Measurements from ENCODE around the gene NFKBIB. TPM values are rescaled to one million over a fixed set of nuclear protein-coding genes. Genes with fewer than 3 reads are reported as not detected.

NFKBIB gene
- total RNA-seq, 4 donors from 2014 or later: 24.1 to 39.4 (median 35.8) TPM

DNA sequence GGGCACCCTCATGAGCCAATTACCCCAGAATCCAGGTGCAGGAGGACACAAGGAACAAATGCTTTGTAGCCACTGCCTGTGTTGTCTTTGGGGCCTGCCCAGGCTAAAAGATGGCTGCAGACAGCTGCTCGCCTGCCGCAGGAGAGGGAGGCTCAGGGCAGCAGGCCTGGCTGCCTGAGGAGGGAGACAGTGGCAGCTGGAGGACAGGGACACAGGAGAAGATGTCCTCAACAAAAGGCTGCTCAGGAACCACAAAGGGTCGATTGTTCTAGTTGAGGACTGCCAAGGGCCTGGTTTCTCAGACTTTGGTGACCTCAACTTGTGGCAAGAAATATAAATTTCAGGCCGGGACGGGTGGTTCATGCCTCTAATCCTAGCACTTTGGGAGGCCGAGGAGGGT is 8.0 kb upstream of the NFKBIB start:
- peaks cover 25 to 73% (median 53%) of the 10 kb centered on the region in 4 donors for H3K36me3 ChIP-seq
- intact Hi-C loops (cut with DNase I): no loop called here

DNA sequence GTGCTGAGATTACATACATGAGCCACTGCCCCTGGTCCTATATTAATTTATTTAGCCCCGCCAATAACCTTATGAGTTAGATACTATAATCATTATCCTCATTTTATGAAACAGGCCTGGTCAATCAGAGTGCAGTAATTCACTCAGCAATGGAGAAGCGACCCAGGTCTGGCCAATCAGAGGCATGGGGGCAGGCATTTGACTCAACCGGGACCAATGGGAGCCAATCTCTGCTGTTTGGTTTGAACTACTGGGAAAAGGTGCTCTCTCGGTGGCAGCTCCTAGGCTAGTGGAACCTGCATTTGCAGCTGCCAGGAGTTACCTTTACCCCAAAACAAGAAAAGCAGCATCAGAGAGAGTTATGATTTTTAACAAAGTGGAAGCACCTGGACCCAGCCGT is 6.9 kb upstream of the NFKBIB start:
- WGBS: 89% methylated on average over 5 of the region's 5 CpGs
- Histone ChIP-seq H3K27ac (replicated peaks in 1 of 4) (no peak overlapping the region), H3K27me3 (no peaks in the 10 kb centered on the region), H3K4me3 (no peak overlapping the region), H3K9me3 (no peaks in the 10 kb centered on the region), H3K36me3 (peaks cover 25 to 64% (median 48%) of the 10 kb centered on the region in 4 donors), H3K4me1 (peaks cover 12 to 45% (median 28%) of the 10 kb centered on the region in 4 donors)
- no peak for DNase-seq (ENCODE audit: extremely low spot score)
- no peak for TF ChIP-seq POLR2AphosphoS5 (IDR thresholded peaks at IDR 0.05)
- TF ChIP-seq, protein P1, sequence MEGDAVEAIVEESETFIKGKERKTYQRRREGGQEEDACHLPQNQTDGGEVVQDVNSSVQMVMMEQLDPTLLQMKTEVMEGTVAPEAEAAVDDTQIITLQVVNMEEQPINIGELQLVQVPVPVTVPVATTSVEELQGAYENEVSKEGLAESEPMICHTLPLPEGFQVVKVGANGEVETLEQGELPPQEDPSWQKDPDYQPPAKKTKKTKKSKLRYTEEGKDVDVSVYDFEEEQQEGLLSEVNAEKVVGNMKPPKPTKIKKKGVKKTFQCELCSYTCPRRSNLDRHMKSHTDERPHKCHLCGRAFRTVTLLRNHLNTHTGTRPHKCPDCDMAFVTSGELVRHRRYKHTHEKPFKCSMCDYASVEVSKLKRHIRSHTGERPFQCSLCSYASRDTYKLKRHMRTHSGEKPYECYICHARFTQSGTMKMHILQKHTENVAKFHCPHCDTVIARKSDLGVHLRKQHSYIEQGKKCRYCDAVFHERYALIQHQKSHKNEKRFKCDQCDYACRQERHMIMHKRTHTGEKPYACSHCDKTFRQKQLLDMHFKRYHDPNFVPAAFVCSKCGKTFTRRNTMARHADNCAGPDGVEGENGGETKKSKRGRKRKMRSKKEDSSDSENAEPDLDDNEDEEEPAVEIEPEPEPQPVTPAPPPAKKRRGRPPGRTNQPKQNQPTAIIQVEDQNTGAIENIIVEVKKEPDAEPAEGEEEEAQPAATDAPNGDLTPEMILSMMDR (IDR thresholded peaks at IDR 0.05): no peak
- intact Hi-C loops (cut with DNase I): no loop called here

More for the DNA sequence above, 8.0 kb upstream of the NFKBIB start:
- H3K9me3 ChIP-seq: no peaks in the 10 kb centered on the region
- H3K27ac ChIP-seq (replicated peaks in 1 of 4): no peak overlapping the region
- 80% methylated on average over 2 of the region's 6 CpGs for WGBS
- no peak for DNase-seq (ENCODE audit: extremely low spot score)
- H3K27me3 ChIP-seq: no peaks in the 10 kb centered on the region
- H3K4me3 ChIP-seq: no peak overlapping the region
- peaks cover 6 to 36% (median 17%) of the 10 kb centered on the region in 4 donors for H3K4me1 ChIP-seq
- no peak for TF ChIP-seq POLR2A (IDR thresholded peaks at IDR 0.05; ENCODE audit: low read depth)
- TF ChIP-seq POLR2AphosphoS5 (IDR thresholded peaks at IDR 0.05): no peak
- TF ChIP-seq, protein P1 (IDR thresholded peaks at IDR 0.05): no peak
- no peak for TF ChIP-seq EP300 (IDR thresholded peaks at IDR 0.05)

DNA sequence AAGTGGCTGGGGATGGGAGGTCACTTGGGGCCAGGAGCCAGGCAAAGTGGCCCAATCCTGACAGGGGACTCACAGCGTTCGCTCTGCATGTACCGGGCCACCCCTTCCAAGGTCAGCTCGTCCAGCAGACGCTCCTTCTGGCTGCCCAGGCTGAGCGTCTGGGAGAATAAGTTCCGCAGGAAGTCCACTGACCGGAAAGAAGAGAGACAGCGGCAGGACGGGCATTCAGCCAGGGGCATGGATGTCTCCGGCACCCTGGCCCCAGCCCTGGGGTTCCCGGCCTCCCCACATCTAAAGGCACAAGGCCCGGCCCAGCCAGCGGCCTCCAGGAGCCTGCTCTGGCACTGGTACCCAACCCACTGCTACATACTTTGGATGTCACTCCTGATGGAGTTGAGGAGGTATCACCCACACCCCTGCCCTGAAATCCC is 6.4 kb upstream of the NFKBIB start:
- no peak overlapping the region for H3K27ac ChIP-seq (replicated peaks in 1 of 4)
- no peak overlapping the region for H3K4me3 ChIP-seq
- H3K4me1 ChIP-seq: peaks cover 17 to 50% (median 33%) of the 10 kb centered on the region in 4 donors
- no peaks in the 10 kb centered on the region for H3K9me3 ChIP-seq
- intact Hi-C loops (cut with DNase I): no loop called here
- WGBS: 84% methylated on average over 4 of the region's 14 CpGs
- no peak for DNase-seq (ENCODE audit: extremely low spot score)
- no peak for TF ChIP-seq POLR2AphosphoS5 (IDR thresholded peaks at IDR 0.05)
- TF ChIP-seq, protein P1 (IDR thresholded peaks at IDR 0.05): no peak
- TF ChIP-seq POLR2A (IDR thresholded peaks at IDR 0.05; ENCODE audit: low read depth): no peak
- TF ChIP-seq EP300 (IDR thresholded peaks at IDR 0.05): no peak
- peaks cover 24 to 59% (median 44%) of the 10 kb centered on the region in 4 donors for H3K36me3 ChIP-seq
- no peaks in the 10 kb centered on the region for H3K27me3 ChIP-seq

DNA sequence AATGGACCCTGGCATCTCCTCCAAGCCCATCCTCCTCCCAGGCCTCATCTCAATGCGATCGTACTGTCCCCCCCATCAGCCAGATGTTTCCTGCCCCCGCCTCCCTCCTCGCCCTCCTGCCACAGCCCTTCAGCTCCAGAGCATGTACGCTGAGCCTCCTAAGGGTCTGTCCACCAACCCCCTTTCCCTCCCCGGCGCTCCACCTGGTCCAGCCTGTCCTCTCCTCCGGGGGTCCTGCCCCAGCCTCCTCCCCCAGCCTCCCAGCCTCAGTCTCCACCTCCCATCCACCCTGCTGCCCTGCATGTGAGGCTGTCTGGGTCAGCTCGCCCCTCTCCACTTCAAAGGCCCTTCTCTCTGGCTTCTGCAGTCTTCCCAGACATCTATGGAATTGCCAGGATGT is 4.8 kb upstream of the NFKBIB start:
- no peak for DNase-seq (ENCODE audit: extremely low spot score)
- Histone ChIP-seq H3K27me3 (no peaks in the 10 kb centered on the region), H3K9me3 (no peaks in the 10 kb centered on the region), H3K4me1 (peaks cover 22 to 58% (median 40%) of the 10 kb centered on the region in 4 donors), H3K4me3 (no peak overlapping the region), H3K36me3 (peaks cover 8 to 43% (median 28%) of the 10 kb centered on the region in 4 donors), H3K27ac (replicated peaks in 1 of 4) (no peak overlapping the region)
- 62% methylated on average over 9 of the region's 9 CpGs for WGBS
- TF ChIP-seq, protein P1 (IDR thresholded peaks at IDR 0.05): no peak
- TF ChIP-seq EP300 (IDR thresholded peaks at IDR 0.05) (no peak), POLR2AphosphoS5 (IDR thresholded peaks at IDR 0.05) (no peak), POLR2A (IDR thresholded peaks at IDR 0.05; ENCODE audit: low read depth) (no peak)
- intact Hi-C loops (cut with DNase I): no loop called here
